ENCODE results near the gene TOMM40L.

GRCh38 chr1:161267321-161267720 is 41.5 kb downstream of the TOMM40L start:
- TF ChIP-seq, protein P1, sequence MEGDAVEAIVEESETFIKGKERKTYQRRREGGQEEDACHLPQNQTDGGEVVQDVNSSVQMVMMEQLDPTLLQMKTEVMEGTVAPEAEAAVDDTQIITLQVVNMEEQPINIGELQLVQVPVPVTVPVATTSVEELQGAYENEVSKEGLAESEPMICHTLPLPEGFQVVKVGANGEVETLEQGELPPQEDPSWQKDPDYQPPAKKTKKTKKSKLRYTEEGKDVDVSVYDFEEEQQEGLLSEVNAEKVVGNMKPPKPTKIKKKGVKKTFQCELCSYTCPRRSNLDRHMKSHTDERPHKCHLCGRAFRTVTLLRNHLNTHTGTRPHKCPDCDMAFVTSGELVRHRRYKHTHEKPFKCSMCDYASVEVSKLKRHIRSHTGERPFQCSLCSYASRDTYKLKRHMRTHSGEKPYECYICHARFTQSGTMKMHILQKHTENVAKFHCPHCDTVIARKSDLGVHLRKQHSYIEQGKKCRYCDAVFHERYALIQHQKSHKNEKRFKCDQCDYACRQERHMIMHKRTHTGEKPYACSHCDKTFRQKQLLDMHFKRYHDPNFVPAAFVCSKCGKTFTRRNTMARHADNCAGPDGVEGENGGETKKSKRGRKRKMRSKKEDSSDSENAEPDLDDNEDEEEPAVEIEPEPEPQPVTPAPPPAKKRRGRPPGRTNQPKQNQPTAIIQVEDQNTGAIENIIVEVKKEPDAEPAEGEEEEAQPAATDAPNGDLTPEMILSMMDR (IDR thresholded peaks at IDR 0.05): no peak
- TF ChIP-seq POLR2A (IDR thresholded peaks at IDR 0.05): no peak

Measured in uterus (tissue), 2 donors.